H9 (cell line): ENCODE measurements around the gene HAUS7. TPM values are rescaled to one million over a fixed set of nuclear protein-coding genes. Genes with fewer than 3 reads are reported as not detected.

ENCODE experiments used
- DNase-seq: peaks from one replicate; pipeline ENCODE4 v3.0.0-alpha.2; 2017
- H2AFZ ChIP-seq: one replicate; pipeline ENCODE4 v1.6.1; 2013; ENCODE audit warnings: mild to moderate bottlenecking, low read length, control low read depth, moderate library complexity
- H2AK5ac ChIP-seq: 2 replicates; pipeline ENCODE4 v1.6.1; 2013; ENCODE audit warnings: low read length, control low read depth, mixed read lengths; ENCODE audit not compliant: insufficient read length
- H2BK120ac ChIP-seq: one replicate; pipeline ENCODE4 v1.6.1; 2013; ENCODE audit warnings: low read depth, mild to moderate bottlenecking, low read length, control low read depth, inconsistent platforms; ENCODE audit not compliant: poor library complexity, severe bottlenecking
- H2BK12ac ChIP-seq: 2 replicates; pipeline ENCODE4 v1.6.1; 2013; ENCODE audit warnings: low read length, control low read depth, mixed read lengths, low read depth; ENCODE audit not compliant: insufficient read length
- H2BK15ac ChIP-seq: 2 replicates; pipeline ENCODE4 v1.6.1; 2013; ENCODE audit warnings: low read depth, low read length, control low read depth
- H2BK20ac ChIP-seq: one replicate; pipeline ENCODE4 v1.6.1; 2013; ENCODE audit warnings: low read depth, mild to moderate bottlenecking, low read length, control low read depth, inconsistent platforms; ENCODE audit not compliant: poor library complexity, severe bottlenecking
- H2BK5ac ChIP-seq: 2 replicates; pipeline ENCODE4 v1.6.1; 2013; ENCODE audit warnings: low read length, control low read depth, mixed read lengths; ENCODE audit not compliant: insufficient read length
- H3K14ac ChIP-seq: 2 replicates; pipeline ENCODE4 v1.6.1; 2013; ENCODE audit warnings: low read length, control low read depth; ENCODE audit not compliant: insufficient read depth
- H3K18ac ChIP-seq: 2 replicates; pipeline ENCODE4 v1.6.1; 2013; ENCODE audit warnings: low read depth, mild to moderate bottlenecking, mixed read lengths, low read length, control low read depth; ENCODE audit not compliant: insufficient read length
- H3K23ac ChIP-seq: 2 replicates; pipeline ENCODE4 v1.6.1; 2013; ENCODE audit warnings: low read length, control low read depth, mixed read lengths, low read depth; ENCODE audit not compliant: insufficient read length
- H3K23me2 ChIP-seq: 2 replicates; pipeline ENCODE4 v1.6.1; 2013; ENCODE audit warnings: low read depth, mild to moderate bottlenecking, mixed read lengths, low read length, control low read depth; ENCODE audit not compliant: insufficient read length, poor library complexity, severe bottlenecking
- H3K27ac ChIP-seq: 2 replicates; pipeline ENCODE4 v1.5.1; 2013; ENCODE audit warnings: low read length, control low read depth, mixed read lengths, low read depth; ENCODE audit not compliant: insufficient read length
- H3K27me3 ChIP-seq: 2 replicates; pipeline ENCODE4 v1.6.1; 2013; ENCODE audit warnings: low read length, control low read depth, inconsistent platforms; ENCODE audit not compliant: insufficient read depth
- H3K4ac ChIP-seq: 2 replicates; pipeline ENCODE4 v1.6.1; 2013; ENCODE audit warnings: low read depth, mild to moderate bottlenecking, control low read depth, inconsistent platforms, low read length, moderate library complexity
- H3K4me1 ChIP-seq: 2 replicates; pipeline ENCODE4 v1.6.1; 2013; ENCODE audit warnings: low read length, control low read depth, inconsistent platforms; ENCODE audit not compliant: insufficient read depth
- H3K4me2 ChIP-seq: 2 replicates; pipeline ENCODE4 v1.6.1; 2013; ENCODE audit warnings: low read length, control low read depth, mixed read lengths; ENCODE audit not compliant: insufficient read length, insufficient read depth
- H3K56ac ChIP-seq: 2 replicates; pipeline ENCODE4 v1.6.1; 2013; ENCODE audit warnings: low read depth, mild to moderate bottlenecking, mixed read lengths, low read length, control low read depth; ENCODE audit not compliant: insufficient read length
- H3K79me1 ChIP-seq: 2 replicates; pipeline ENCODE4 v1.6.1; 2013; ENCODE audit warnings: low read depth, mild to moderate bottlenecking, moderate library complexity, low read length, control low read depth, inconsistent platforms; ENCODE audit not compliant: insufficient read depth, poor library complexity, severe bottlenecking
- H3K79me2 ChIP-seq: 2 replicates; pipeline ENCODE4 v1.6.1; 2013; ENCODE audit warnings: low read length, control low read depth, inconsistent platforms; ENCODE audit not compliant: insufficient read depth
- H3K9ac ChIP-seq: 2 replicates; pipeline ENCODE4 v1.6.1; 2013; ENCODE audit warnings: low read length, control low read depth, mixed read lengths; ENCODE audit not compliant: insufficient read length; ENCODE audit errors: extremely low read depth
- H3K9me3 ChIP-seq: one replicate; pipeline ENCODE4 v1.6.1; 2013; ENCODE audit warnings: low read depth, low read length, inconsistent platforms; ENCODE audit not compliant: control insufficient read depth
- H3T11ph ChIP-seq: one replicate; pipeline ENCODE4 v1.6.1; 2013; ENCODE audit warnings: mild to moderate bottlenecking, low read length, control low read depth, inconsistent platforms
- H4K20me1 ChIP-seq: one replicate; pipeline ENCODE4 v1.6.1; 2013; ENCODE audit not compliant: control insufficient read depth, insufficient read length, insufficient read depth
- H4K5ac ChIP-seq: 2 replicates; pipeline ENCODE4 v1.6.1; 2013; ENCODE audit warnings: low read depth, mild to moderate bottlenecking, mixed read lengths, low read length, control low read depth; ENCODE audit not compliant: insufficient read length
- H4K8ac ChIP-seq: replicated peaks from 2 replicates; pipeline ENCODE4 v1.6.1; 2013; ENCODE audit warnings: low read length, control low read depth, mixed read lengths, low read depth; ENCODE audit not compliant: insufficient read length
- H4K91ac ChIP-seq: 2 replicates; pipeline ENCODE4 v1.6.1; 2013; ENCODE audit warnings: low read depth, mild to moderate bottlenecking, moderate library complexity, mixed read lengths, low read length, control low read depth; ENCODE audit not compliant: insufficient read length
- H3K27ac Mint-ChIP-seq, 3 experiments: 2 replicates in 2 of 3; 3 replicates in 1 of 3; pipeline ENCODE4 v1.8.0; 2020 to 2021; ENCODE audit warnings: mixed read lengths in 3 of 3, mild to moderate bottlenecking in 1 of 3, moderate library complexity in 1 of 3
- H3K27me3 Mint-ChIP-seq: 2 replicates; pipeline ENCODE4 v1.8.0; 2021; ENCODE audit warnings: low read depth, mild to moderate bottlenecking, moderate library complexity, mixed read lengths
- H3K36me3 Mint-ChIP-seq, 3 experiments: 2 replicates in 2 of 3; 3 replicates in 1 of 3; pipeline ENCODE4 v1.8.0; 2020 to 2021; ENCODE audit warnings: low read depth in 3 of 3, mixed read lengths in 3 of 3; ENCODE audit not compliant: insufficient read depth in 1 of 3
- H3K4me1 Mint-ChIP-seq, 2 experiments: 2 replicates each; pipeline ENCODE4 v1.8.0; 2020; ENCODE audit warnings: mixed read lengths in 2 of 2
- H3K4me3 Mint-ChIP-seq, 2 experiments: 2 replicates in 1 of 2; 3 replicates in 1 of 2; pipeline ENCODE4 v1.8.0; 2020 to 2021; ENCODE audit warnings: mild to moderate bottlenecking in 2 of 2, mixed read lengths in 2 of 2, moderate library complexity in 1 of 2
- H3K9me3 Mint-ChIP-seq, 2 experiments: 2 replicates in 1 of 2; 3 replicates in 1 of 2; pipeline ENCODE4 v1.8.0; 2020; ENCODE audit warnings: mild to moderate bottlenecking in 2 of 2, mixed read lengths in 2 of 2, moderate library complexity in 1 of 2
- CTCF ChIP-seq: fragments of 200-600 bp; sonication (generic); conservative IDR thresholded peaks from 3 replicates; pipeline ENCODE4 v1.8.0; 2021; ENCODE audit warnings: antibody characterized with exemption, mild to moderate bottlenecking
- WGBS: extraction: QIAGEN DNeasy Blood & Tissue Kit; methylation state at CpG from one replicate; pipeline ENCODE4 v1.1.7; 2013; ENCODE audit warnings: missing lambda C conversion rate, low lambda C conversion rate, mixed read lengths; ENCODE audit not compliant: insufficient read length; ENCODE audit errors: extremely low coverage; 5-methylcytosine and 5-hydroxymethylcytosine counted together
- total RNA-seq: library from RNA; stranded (reverse); gene quantifications from 2 replicates; pipeline ENCODE4 v1.2.1, GENCODE V29; 2021

HAUS7 gene
- total RNA-seq, 1 experiment from 2014 or later, result 45.3 TPM

- DNase-seq, result no peak
Observed at GRCh38 chrX:153477364-153477857, 7.0 kb upstream of the HAUS7 start.

More at GRCh38 chrX:153477364-153477857, 7.0 kb upstream of the HAUS7 start:
- H3K79me1 ChIP-seq, result no peaks in the 10 kb centered on the region
- H3K23me2 ChIP-seq, result no peaks in the 10 kb centered on the region
- no peak overlapping the region for H4K5ac ChIP-seq
- H3K27ac ChIP-seq, result no peak overlapping the region
- no peak overlapping the region for H3K23ac ChIP-seq
- no peak overlapping the region for H3K18ac ChIP-seq
- H4K91ac ChIP-seq, result no peak overlapping the region
- H3K79me2 ChIP-seq, result no peaks in the 10 kb centered on the region
- Mint-ChIP-seq H3K27me3 (peaks cover 31% of the 10 kb centered on the region), H3K9me3 (peaks cover 34 to 52% of the 10 kb centered on the region in 2 experiments), H3K36me3 (peaks cover 0 to 5% (median 3%) of the 10 kb centered on the region in 3 experiments; a peak in 3 of 7 replicates), H3K27ac (no peak overlapping the region), H3K4me3 (no peak overlapping the region), H3K4me1 (peaks cover 2% of the 10 kb centered on the region in 2 experiments; a peak in 3 of 4 replicates)
- no peak overlapping the region for H2BK20ac ChIP-seq
- H2BK15ac ChIP-seq, result no peak overlapping the region
- no peak overlapping the region for H3K4me2 ChIP-seq
- H4K20me1 ChIP-seq, result no peaks in the 10 kb centered on the region
- WGBS, result no CpG with 5 or more reads among the region's 11 CpGs
- no peak overlapping the region for H3K9ac ChIP-seq
- H2AFZ ChIP-seq, result no peak overlapping the region
- H3T11ph ChIP-seq, result no peak overlapping the region
- no peak overlapping the region for H2BK5ac ChIP-seq
- no peak overlapping the region for H3K14ac ChIP-seq
- H4K8ac ChIP-seq, result no peak overlapping the region
- peaks cover 3% of the 10 kb centered on the region for H3K27me3 ChIP-seq
- peaks cover 21% of the 10 kb centered on the region for H3K9me3 ChIP-seq
- no peak overlapping the region for H2BK12ac ChIP-seq
- no peak overlapping the region for H3K56ac ChIP-seq
- H2BK120ac ChIP-seq, result no peak overlapping the region
- H3K4me1 ChIP-seq, result no peaks in the 10 kb centered on the region; the same call in 1 of the 2 replicates
- no peak overlapping the region for H2AK5ac ChIP-seq
- TF ChIP-seq CTCF, result no peak
- H3K4ac ChIP-seq, result no peak overlapping the region
